ENCODE data around the gene SERPINA1. TPM values are rescaled to one million over a fixed set of nuclear protein-coding genes. Genes with fewer than 3 reads are reported as not detected.

Gene SERPINA1
- total RNA-seq, 1 donor from 2014 or later: 0.22 TPM

GRCh38 chr14:94398182-94398479 is 9.7 kb upstream of the SERPINA1 start:
- intact Hi-C loops (cut with micrococcal nuclease): no loop called here

GRCh38 chr14:94397289-94398181 is 9.1 kb upstream of the SERPINA1 start:
- intact Hi-C loops (cut with micrococcal nuclease): no loop called here

- intact Hi-C loops (cut with micrococcal nuclease): no loop called here
Measured at GRCh38 chr14:94396628-94397225, 8.3 kb upstream of the SERPINA1 start.

- intact Hi-C loops (cut with micrococcal nuclease): no loop called here
Measured at GRCh38 chr14:94395888-94396574, 7.6 kb upstream of the SERPINA1 start.

GRCh38 chr14:94395282-94395887 is 7.0 kb upstream of the SERPINA1 start:
- intact Hi-C loops (cut with micrococcal nuclease): no loop called here

GRCh38 chr14:94394581-94395207 is 6.3 kb upstream of the SERPINA1 start:
- intact Hi-C loops (cut with micrococcal nuclease): loop anchor here (5.0 kb wide), 1 partner anchor 262 kb away; no protein-coding TSS in a partner anchor

GRCh38 chr14:94394025-94394493 is 5.7 kb upstream of the SERPINA1 start:
- intact Hi-C loops (cut with micrococcal nuclease): loop anchor here (5.0 kb wide), 1 partner anchor 262 kb away; no protein-coding TSS in a partner anchor

GRCh38 chr14:94393474-94393873 is 5.1 kb upstream of the SERPINA1 start:
- intact Hi-C loops (cut with micrococcal nuclease): loop anchor here (5.0 kb wide), 1 partner anchor 261 kb away; no protein-coding TSS in a partner anchor

- intact Hi-C loops (cut with micrococcal nuclease): loop anchor here (5.0 kb wide), 1 partner anchor 260 kb away; no protein-coding TSS in a partner anchor
Measured at GRCh38 chr14:94392510-94392935, 4.1 kb upstream of the SERPINA1 start.

- intact Hi-C loops (cut with micrococcal nuclease): loop anchor here (5.0 kb wide), 1 partner anchor 259 kb away; no protein-coding TSS in a partner anchor
Measured at GRCh38 chr14:94391281-94391975, 3.0 kb upstream of the SERPINA1 start.

- intact Hi-C loops (cut with micrococcal nuclease): loop anchor here (5.0 kb wide), 1 partner anchor 258 kb away; no protein-coding TSS in a partner anchor
Measured at GRCh38 chr14:94390372-94391086, 2.1 kb upstream of the SERPINA1 start.

- intact Hi-C loops (cut with micrococcal nuclease): loop anchor here (5.0 kb wide), 1 partner anchor 258 kb away; no protein-coding TSS in a partner anchor
Measured at GRCh38 chr14:94389731-94390371, 1.4 kb upstream of the SERPINA1 start.

- intact Hi-C loops (cut with micrococcal nuclease): no loop called here
Measured at GRCh38 chr14:94389104-94389469, 685 bp upstream of the SERPINA1 start.

- intact Hi-C loops (cut with micrococcal nuclease): no loop called here
Measured at GRCh38 chr14:94388027-94388383, 397 bp downstream of the SERPINA1 start.

GRCh38 chr14:94387051-94388026 is 1.1 kb downstream of the SERPINA1 start:
- intact Hi-C loops (cut with micrococcal nuclease): no loop called here

GRCh38 chr14:94386085-94387031 is 2.0 kb downstream of the SERPINA1 start:
- intact Hi-C loops (cut with micrococcal nuclease): no loop called here

Data from T-helper 1 cell treated with Interleukin-12 subunit alpha and Interleukin-12 subunit beta and Interleukin-4 antibody, amounts not matched to agents 30 ng/mL and 1 ng/mL, for 36 hours (primary cell).